HG02970 (cell line): Measurements from ENCODE around the gene DOP1A.

Source experiments
- ATAC-seq: cut with Tn5 transposase; IDR thresholded peaks from one replicate; pipeline ENCODE4 v1.9.1; 2021; ENCODE audit warnings: mild to moderate bottlenecking, moderate library complexity, moderate number of reproducible peaks; ENCODE audit not compliant: unreplicated experiment, low FRiP score

DOP1A gene

DNA sequence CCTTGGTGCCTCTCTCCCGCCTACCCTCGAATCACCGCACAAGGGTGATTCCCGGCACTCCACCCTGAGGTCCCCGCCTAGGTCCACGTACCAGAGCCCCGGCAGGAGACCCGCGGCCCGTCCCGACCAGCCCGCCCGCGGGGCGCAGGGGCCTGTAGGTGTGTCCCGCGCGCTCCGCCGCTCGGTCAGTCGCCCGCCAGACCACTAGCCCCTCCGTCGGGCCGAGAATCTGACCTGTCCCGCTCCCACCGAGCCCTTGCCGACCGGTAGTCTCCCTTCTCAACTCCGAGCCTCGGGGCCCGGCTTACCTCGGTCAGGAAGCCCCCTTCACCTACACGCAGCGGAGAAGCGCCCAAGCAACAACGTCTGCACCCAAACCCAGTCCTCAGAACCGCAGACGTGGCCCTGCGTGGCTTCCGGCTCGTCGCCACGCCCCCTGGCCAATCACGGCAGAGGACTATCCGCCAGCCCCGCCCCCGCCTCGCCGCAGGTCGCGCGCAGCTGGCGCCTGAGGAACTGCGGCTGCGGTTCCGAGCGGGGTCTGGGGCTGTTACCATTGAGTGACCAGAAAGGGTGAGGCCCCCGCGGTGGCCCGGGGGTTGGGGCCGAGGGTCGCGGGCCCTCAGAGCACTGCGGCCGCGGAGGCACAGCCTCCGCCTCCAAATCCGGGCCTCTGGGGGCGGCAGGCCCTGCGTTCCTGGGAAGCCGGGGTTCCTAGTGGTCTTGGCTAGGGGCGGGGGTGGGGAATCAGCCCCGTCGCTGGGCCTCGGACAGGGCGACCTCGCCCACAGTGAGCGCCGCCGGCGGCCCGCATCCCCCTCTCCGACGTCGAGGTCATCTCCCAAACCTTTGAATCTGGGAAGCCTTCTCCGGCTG, 125.6 kb downstream of the DOP1A start, which contains the start of the genes PGM3 and RWDD2A:
TSS of gene PGM3 (minus strand) at position 395 of the 876 bp plus-strand sequence. CDS start 2,253 bp downstream, outside the sequence.
TSS of gene RWDD2A (plus strand) at position 487 of the 876 bp plus-strand sequence. CDS start 1,095 bp downstream, outside the sequence.
- ATAC-seq: peak; percentile 98

DNA sequence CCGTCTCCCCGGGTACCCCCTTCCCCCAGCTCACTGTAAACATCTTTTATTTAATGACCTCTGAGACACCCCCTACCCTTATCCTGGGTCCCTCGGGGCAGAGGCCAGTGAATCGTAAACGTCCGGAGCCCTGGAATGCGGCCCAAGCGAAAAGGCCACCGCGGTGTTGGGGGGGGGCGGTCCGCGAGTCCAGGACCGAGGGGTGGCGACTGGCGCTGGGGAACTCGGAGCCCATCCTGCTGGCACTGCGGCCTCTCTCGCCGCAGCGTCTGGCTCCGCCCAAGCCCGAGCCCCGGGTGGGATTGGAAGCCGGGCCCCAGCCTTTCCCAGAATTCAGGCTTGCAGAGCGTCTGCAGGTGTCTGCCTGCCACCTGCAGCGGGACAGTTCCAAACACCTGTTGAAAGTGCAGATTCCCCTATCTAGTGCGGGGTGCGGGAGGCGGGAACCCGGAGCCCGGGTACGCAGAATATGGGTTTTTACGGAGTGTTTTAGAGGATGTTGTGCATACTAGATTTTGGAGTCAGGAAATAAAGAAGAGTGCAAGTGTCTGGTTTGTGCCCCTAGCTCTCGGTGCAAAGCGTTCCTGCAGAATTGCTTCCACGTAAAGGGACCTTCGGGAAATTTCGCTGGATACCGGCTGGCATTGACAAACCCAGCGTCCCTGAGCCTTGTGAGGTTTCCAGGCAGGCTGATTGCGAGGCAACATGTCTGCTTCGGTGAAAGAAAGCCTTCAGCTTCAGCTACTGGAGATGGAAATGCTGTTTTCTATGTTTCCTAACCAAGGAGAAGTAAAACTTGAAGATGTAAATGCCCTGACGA, 126.5 kb downstream of the DOP1A start:
- no peak for ATAC-seq

DNA sequence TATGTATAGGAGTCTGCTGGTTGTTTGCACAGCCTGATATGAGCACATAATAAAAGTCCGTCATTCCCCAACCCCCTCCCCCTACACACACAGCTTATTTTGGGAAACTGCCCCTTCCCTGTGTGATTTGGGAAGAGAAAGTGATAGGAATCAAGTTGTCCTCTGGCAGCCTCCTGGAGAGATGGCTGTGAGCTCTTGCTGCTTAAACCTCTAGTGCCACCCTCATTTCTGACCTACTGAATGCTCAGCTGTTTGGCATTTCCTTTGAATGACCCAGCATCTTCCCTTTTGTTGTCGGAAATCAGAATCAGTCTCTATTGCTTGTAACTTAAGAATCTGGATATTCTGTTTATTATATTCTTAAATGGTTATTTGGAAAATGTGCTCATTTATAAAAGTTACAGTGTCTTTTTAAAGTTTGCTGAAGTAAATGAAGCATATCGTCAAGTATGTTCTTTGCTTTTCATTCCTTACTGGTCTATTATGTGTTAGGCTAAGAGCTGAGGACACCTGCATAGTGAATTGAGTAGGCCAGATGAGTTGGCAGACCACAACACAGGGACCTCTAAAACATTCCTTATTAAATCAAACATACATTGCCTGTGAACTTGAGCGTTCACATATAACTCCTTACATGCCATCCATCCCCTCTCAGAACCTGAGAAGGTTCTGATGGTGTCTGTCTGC, 131.2 kb downstream of the DOP1A start:
- ATAC-seq: no peak

DNA sequence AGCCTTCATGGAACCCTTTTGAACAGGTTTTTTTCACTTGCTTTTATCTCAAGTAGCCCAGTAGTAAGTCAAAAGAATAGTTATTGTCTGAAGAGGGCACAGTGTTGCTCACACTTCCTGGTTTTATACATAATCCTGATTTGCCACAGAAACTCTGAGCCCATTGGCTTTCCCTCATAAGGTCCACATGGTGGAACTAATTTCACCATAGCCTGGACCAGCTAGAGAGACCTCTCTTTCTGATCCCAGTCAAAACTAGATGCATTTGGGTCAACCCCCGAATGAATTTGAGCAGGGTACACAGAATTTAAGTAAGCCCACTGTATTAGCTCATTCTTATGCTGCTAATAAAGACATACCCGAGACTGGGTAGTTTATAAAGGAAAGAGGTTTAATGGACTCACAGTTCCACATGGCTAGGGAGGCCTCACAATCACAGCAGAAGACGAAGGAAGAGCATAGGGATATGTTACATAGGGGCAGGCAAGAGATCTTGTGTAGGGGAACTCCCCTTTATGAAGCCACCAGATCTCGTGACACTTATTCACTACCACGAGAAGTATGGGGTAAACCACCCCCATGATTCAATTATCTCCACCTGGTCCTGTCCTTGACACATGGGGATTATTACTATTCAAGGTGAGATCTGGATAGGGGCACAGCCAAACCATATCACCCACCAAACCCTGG, 131.8 kb downstream of the DOP1A start:
- no peak for ATAC-seq

DNA sequence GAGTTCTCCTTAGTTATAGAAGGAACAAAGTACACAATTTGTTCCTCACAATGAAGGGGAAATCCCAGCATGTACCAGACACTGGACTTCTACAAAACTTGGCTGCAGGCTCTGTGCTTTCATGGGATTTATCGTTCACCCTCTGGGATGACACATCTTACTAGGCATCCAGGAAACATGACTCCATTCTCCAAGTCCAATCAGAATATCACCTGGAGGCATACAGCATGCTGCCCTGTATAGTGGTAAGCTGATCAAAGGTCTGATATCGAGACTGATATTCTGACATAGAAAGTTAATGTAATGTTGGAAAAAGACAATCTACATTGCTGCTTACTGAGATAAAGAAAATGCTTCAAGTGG, 132.4 kb downstream of the DOP1A start:
- ATAC-seq: no peak

DNA sequence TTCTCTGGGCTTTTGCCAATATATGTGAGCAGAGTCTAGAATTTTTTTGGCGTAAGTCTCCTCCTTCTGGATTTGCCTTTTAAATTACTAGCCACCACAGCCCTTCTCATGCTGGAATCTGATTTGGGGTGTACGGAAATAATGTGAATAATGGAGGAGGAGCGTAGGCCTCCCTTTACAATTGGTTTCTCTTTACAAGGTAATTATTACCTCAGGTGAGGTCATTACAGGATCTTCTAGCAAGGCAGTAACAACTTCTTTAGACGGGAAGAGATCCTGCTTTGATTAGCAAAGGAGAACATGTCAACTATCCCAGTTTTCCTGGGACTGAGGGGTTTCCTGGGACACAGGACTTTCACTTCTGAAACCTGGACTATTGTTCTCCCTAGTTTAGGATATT, 134.6 kb downstream of the DOP1A start:
- no peak for ATAC-seq

DNA sequence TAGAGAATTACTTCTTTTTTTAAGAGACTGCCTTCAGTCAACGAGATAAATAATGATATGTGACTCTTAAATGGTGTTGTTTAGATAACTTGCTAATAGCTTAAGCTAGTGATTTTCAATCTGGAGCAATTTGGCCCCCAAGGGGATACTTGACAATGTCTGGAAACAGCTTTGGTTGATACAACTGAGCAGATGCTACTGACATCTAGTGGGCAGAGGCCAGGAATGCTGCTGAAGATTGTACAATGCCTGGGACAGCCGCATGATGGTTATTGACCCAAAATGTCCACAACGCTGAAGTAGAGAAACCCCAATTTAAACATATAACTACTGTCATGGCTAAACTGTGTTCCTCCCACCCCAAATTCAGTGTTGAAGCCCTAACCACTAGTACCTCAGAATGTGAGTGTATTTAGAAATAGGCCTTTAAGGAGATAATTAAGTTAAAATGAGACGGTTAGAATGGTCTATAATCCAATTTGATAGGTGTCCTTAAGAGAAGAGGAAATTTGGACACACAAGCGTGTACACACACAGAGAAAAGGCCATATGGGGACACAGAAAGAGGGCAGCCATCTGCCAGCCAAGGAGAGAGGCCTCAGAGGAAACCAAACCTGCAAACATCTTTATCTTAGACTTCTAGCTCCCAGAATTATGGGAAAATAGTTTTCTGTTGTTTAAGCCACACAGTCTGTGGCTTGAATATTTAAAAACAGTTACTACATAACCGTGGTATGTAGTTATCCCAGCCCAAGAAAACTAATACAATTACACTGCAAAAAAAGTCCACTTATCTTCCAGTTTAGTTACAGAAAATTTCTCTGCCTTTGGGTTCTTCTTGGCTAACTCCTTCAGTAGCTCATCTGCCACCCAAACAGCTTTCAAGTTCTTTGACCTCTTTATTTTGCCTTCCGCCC, 147.9 kb downstream of the DOP1A start:
- peak; percentile 94 for ATAC-seq

DNA sequence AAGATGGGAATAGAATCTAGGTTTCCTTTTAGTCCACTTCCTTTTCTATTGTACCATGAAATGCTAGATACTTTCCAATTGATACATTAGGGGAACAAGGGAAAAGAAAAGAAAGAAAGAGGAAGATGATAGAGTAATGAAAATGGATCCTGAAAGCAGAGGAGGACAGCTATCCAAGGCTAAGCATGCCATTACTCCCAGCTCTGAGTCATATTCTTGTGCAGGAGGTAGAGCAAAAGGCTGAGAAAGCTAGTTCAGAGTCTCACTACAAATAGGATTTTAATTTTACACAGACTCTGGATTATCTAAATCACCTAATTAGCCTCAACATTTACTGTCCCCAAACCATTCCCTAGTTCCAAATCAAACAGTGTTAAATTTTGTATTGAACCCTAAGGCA, 149.3 kb downstream of the DOP1A start:
- no peak for ATAC-seq
